AG10803 (cell line): ENCODE measurements around the gene PAX5.

ENCODE experiments used
- DNase-seq: peaks from one replicate; pipeline ENCODE4 v3.0.0; 2010; ENCODE audit warnings: low read depth
- H3K4me3 ChIP-seq: 2 replicates; pipeline ENCODE4 v1.5.1; 2011; ENCODE audit warnings: mild to moderate bottlenecking, low read length, control low read depth
- TF ChIP-seq, protein P1 (sequence below): conservative IDR thresholded peaks from 2 replicates; pipeline ENCODE4 v1.5.1; 2011; ENCODE audit warnings: mild to moderate bottlenecking, low read length, control low read depth, inconsistent platforms

PAX5 gene

DNA sequence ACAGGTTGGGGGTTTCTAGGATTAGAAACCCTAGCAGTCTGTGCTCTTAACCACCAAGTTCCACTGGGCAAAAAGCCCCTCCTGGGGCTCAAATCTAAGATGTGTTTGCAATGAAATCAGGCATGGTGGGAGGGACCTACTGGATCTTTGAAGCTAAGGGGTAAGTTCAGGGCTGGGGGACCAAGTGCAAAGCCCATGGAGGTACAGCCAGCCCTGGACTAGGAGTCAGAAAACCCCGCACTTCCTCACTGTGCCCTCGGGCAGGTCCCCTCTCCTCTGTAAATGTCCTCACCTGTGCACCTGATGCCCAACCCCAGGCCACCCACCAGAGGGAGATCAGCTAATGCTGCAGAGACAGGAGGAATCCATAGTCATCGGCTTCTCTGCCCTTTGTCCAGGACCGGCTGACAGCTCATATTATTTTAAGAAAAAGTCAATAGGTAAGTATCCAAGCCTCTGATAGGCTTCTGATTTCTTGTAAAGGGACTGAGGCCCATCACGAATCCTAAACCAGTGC, 138.3 kb downstream of the PAX5 start:
- TF ChIP-seq, protein P1, sequence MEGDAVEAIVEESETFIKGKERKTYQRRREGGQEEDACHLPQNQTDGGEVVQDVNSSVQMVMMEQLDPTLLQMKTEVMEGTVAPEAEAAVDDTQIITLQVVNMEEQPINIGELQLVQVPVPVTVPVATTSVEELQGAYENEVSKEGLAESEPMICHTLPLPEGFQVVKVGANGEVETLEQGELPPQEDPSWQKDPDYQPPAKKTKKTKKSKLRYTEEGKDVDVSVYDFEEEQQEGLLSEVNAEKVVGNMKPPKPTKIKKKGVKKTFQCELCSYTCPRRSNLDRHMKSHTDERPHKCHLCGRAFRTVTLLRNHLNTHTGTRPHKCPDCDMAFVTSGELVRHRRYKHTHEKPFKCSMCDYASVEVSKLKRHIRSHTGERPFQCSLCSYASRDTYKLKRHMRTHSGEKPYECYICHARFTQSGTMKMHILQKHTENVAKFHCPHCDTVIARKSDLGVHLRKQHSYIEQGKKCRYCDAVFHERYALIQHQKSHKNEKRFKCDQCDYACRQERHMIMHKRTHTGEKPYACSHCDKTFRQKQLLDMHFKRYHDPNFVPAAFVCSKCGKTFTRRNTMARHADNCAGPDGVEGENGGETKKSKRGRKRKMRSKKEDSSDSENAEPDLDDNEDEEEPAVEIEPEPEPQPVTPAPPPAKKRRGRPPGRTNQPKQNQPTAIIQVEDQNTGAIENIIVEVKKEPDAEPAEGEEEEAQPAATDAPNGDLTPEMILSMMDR: no peak
- no peak overlapping the region for H3K4me3 ChIP-seq
- DNase-seq: no peak

DNA sequence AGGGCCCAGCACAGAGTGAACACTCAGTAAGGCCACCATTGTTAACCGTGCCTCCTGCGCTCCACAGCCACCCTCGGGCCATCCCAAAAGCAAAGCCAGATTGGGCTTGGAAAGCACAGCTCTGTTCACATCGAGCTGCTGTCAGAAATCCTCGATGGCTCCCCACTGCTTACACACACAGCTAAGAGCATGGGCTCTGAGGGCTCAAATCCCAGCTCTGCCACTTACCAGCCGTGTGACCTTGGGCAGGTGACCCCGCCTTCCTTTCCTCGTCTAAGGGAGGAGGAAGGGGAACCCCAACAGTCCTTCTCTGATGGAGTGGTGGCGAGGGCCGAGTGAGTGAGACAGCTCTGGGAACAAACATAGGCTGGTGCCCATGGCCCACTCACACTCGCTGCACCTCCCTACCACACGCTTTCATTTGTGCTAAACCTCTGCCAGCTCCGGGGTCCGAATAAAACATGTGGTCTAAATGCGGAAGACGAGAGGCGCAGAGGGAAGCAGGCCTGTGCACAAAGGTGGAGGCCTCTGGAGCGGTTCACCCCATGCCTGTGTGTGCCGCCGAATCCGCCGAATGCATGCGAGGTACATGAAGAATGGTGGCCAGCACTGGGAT, 139.3 kb downstream of the PAX5 start:
- DNase-seq: no peak
- TF ChIP-seq, protein P1: no peak
- H3K4me3 ChIP-seq: no peak overlapping the region

DNA sequence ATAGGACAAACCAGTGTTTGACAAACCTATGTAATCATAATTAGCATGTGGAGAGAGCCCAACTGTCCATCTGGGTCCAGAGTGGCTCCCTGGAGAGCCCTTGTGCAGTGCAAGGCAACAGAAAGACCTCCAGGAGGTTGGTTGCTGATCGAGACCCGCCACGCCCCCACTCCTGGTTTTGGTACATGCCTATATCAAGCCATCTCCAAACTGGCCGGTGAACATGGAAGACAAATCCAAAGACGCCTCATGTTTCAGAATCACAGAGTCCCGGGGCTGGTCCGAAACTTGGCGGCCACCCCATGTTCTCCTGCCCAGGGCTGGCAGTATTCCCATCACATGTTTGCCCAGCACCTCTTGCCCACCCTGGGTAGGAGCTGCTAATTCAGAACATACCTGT, 140.2 kb downstream of the PAX5 start:
- TF ChIP-seq, protein P1: no peak
- H3K4me3 ChIP-seq: no peak overlapping the region
- no peak for DNase-seq

DNA sequence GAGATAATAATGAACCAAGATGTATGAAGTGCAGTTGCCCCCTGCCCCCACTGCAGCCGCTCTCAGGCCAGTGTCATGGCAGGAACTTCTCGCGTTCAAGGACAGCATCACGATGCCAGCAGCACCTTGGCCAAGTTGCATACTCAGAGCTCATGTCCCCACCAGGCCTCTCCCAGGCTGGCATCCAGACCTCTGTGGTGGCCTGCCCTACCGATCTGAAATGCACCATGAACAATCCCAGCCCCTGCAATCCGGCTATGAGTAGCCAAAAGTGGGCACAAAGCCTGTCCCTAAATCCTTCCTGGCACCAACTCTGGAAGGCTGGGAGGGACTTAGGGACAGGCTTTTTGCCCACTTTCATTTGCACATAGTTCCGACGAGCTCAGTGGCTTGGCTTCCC, 140.9 kb downstream of the PAX5 start:
- TF ChIP-seq, protein P1: no peak
- no peak for DNase-seq
- H3K4me3 ChIP-seq: no peak overlapping the region

DNA sequence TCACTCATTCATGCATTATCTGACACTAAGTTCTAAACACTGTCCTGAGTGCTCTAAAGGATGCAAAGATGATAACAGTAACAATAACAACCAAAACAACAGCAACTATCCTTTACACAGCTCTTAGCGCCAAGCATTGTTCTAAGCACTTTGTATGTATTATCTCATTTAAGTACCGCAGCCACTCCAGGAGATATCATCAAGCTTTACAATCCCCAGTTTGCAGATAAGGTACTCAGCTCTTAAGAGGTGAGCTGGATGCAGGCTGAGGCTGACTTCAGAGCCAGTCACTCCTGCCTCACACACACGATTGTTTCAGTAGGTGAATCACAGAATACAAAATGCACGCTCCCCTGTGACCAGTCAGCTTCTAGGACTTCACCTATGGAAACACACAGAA, 141.8 kb downstream of the PAX5 start:
- no peak overlapping the region for H3K4me3 ChIP-seq
- TF ChIP-seq, protein P1: no peak
- no peak for DNase-seq

DNA sequence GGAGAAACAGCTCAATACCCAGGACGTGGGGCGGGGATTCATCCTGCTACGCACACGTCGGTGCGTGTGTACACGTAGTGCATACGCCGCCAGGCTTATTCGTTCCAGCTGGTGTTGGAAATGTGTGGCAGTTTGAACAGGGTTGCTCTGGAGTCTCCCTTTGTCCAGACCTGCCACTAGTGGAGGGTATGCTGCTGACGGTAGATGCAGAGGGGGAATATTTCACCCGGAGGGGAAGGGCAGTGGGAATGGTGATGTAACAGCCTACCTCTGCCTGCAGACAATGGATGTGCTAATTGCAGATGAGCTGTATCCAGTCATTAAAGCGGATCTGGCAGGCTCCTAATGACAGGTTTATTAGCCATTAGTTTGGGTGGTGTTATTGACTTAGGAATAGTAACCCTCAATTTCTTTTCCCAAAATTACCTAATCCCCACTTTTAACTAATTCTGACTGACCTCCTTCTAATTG, 142.7 kb downstream of the PAX5 start:
- H3K4me3 ChIP-seq: no peak overlapping the region
- DNase-seq: no peak
- TF ChIP-seq, protein P1: no peak

DNA sequence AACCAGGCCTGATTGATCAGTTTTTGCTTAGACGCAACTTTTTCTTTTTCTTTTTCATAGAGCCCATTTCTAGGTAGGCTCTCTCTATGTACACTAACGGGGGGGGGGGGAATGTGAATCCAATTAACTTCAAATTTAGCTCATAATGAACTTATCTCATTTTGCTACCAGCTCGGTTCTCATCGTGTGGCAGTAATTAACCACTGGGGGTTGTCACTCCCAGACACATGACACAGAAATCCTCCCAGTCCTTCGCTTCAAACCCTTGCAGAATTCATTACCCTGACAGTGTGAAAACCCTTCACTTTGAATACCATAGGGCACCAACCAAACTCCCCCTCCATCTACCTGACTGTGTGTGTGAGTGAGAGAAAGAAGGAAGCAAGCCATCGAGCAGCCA, 144.2 kb downstream of the PAX5 start:
- no peak for DNase-seq
- no peak overlapping the region for H3K4me3 ChIP-seq
- TF ChIP-seq, protein P1: no peak
